IMR-90 (cell line): Measurements from ENCODE around the gene STAC.

Source experiments
- BHLHE40 ChIP-seq: fragments of 150-350 bp; IDR thresholded peaks from 2 replicates; pipeline ENCODE4 v1.6.1; 2016; ENCODE audit warnings: mild to moderate bottlenecking, low read depth, low read length
- CEBPB ChIP-seq: IDR thresholded peaks from 2 replicates; pipeline ENCODE4 v1.6.1; 2012; ENCODE audit warnings: low read depth, low read length, improper control_type of control experiment
- CTCF ChIP-seq: conservative IDR thresholded peaks from 2 replicates; pipeline ENCODE4 v1.5.1; 2012; ENCODE audit warnings: mild to moderate bottlenecking, low read depth, low read length, improper control_type of control experiment
- ELK1 ChIP-seq: fragments of 150-350 bp; IDR thresholded peaks from 2 replicates; pipeline ENCODE4 v1.6.1; 2016; ENCODE audit warnings: low read depth, mild to moderate bottlenecking, low read length, moderate library complexity, borderline replicate concordance
- MAZ ChIP-seq: IDR thresholded peaks from 2 replicates; pipeline ENCODE4 v1.6.1; 2012; ENCODE audit warnings: low read depth, mild to moderate bottlenecking, low read length, improper control_type of control experiment, moderate library complexity, borderline replicate concordance
- MXI1 ChIP-seq: IDR thresholded peaks from 2 replicates; pipeline ENCODE4 v1.6.1; 2012; ENCODE audit warnings: low read depth, mild to moderate bottlenecking, low read length, moderate library complexity, borderline replicate concordance
- POLR2A ChIP-seq: IDR thresholded peaks from 2 replicates; pipeline ENCODE4 v1.6.1; 2012; ENCODE audit warnings: mild to moderate bottlenecking, low read depth, low read length
- RCOR1 ChIP-seq: IDR thresholded peaks from 2 replicates; pipeline ENCODE4 v1.6.1; 2012; ENCODE audit warnings: mild to moderate bottlenecking, low read length, improper control_type of control experiment; ENCODE audit not compliant: insufficient replicate concordance
- RFX5 ChIP-seq: IDR thresholded peaks from 2 replicates; pipeline ENCODE4 v1.8.0; 2012; ENCODE audit warnings: low read depth, mild to moderate bottlenecking, low read length, moderate library complexity
- TF ChIP-seq, protein P1 (sequence below): fragments of 150-350 bp; IDR thresholded peaks from 2 replicates; pipeline ENCODE4 v1.6.1; 2017; ENCODE audit warnings: mild to moderate bottlenecking, antibody characterized with exemption, low read length, low read depth

DNA sequence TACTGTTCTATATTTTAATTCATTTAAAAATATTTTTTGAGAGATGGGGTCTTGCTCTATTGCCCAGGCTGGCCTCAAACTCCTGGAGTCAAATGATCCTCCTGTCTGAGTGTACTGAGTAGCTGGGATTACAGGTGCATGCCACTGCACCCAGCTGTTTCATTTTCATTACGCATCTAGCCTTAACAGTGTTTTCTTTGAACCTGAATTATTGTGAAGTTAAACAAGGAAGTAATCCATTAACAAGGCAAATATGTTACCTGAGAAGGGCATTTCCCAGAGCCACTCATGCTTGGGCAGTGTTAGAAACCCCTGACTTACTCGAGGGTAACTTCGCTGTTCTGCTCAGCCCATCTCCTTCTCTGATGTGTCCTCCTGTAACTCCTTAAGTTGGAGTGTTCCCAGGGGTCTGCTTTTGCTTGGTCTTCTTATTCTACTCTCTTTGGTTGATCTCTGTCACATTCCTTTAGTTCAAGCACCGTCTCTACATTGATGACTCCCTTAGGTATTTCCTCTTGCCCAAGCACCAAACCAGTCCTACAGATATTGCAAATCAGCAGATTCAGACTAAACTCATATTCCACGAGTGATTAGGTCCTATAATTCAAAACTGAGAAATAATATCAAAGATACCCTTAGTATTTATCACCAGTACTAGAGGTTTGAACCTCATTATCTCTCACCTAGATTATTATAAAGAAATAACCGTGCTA lies 107.9 kb downstream of the STAC start:
- no peak for TF ChIP-seq ELK1
- TF ChIP-seq CTCF, result no peak
- TF ChIP-seq RFX5, result no peak
- TF ChIP-seq BHLHE40, result no peak
- TF ChIP-seq POLR2A, result no peak
- no peak for TF ChIP-seq RCOR1
- TF ChIP-seq, protein P1, sequence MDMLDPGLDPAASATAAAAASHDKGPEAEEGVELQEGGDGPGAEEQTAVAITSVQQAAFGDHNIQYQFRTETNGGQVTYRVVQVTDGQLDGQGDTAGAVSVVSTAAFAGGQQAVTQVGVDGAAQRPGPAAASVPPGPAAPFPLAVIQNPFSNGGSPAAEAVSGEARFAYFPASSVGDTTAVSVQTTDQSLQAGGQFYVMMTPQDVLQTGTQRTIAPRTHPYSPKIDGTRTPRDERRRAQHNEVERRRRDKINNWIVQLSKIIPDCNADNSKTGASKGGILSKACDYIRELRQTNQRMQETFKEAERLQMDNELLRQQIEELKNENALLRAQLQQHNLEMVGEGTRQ, result no peak
- TF ChIP-seq MXI1, result no peak
- TF ChIP-seq MAZ, result no peak
- TF ChIP-seq CEBPB, result no peak
